ENCODE results near the gene C1orf198.

Gene C1orf198

GRCh38 chr1:230867903-230868735, at the start of gene C1orf198:
Gene C1orf198 (minus strand): TSS chr1:230868521. CDS start chr1:230868512, 9 bp downstream.
- Mint-ChIP-seq H3K27ac (no peak within 1 kb of the TSS), H3K4me1 (peaks cover 19% of the 10 kb centered on the region), H3K4me3 (peak within 1 kb of the TSS; percentile 80), H3K36me3 (no peaks in the 10 kb centered on the region), H3K9me3 (no peaks in the 10 kb centered on the region), H3K27me3 (peaks cover 59% of the 10 kb centered on the region)
- CTCF ChIA-PET: no interaction called here
- DNase-seq: peak; percentile 81

GRCh38 chr1:230917284-230918135, 49.2 kb upstream of the C1orf198 start:
- peak overlapping the region; percentile 35 for H3K27ac Mint-ChIP-seq
- no peak overlapping the region for H3K4me3 Mint-ChIP-seq
- peak; percentile 81 for DNase-seq
- H3K36me3 Mint-ChIP-seq: peaks cover 41% of the 10 kb centered on the region
- no peaks in the 10 kb centered on the region for H3K4me1 Mint-ChIP-seq
- CTCF ChIA-PET: interaction anchor here (0.9 to 4.4 kb wide), 6 partner anchors 11 to 293 kb away, joined by 3 to 15 read pairs (median 4); no protein-coding TSS in a partner anchor
- H3K27me3 Mint-ChIP-seq: no peaks in the 10 kb centered on the region
- no peaks in the 10 kb centered on the region for H3K9me3 Mint-ChIP-seq

- Mint-ChIP-seq H3K9me3 (no peaks in the 10 kb centered on the region), H3K4me3 (no peak overlapping the region), H3K36me3 (peaks cover 44% of the 10 kb centered on the region), H3K4me1 (no peaks in the 10 kb centered on the region), H3K27me3 (no peaks in the 10 kb centered on the region), H3K27ac (peak overlapping the region; percentile 35)
- no peak for DNase-seq
- CTCF ChIA-PET: interaction anchor here (0.7 to 4.4 kb wide), 9 partner anchors 10 to 294 kb away, joined by 3 to 15 read pairs (median 4); no protein-coding TSS in a partner anchor
Measured at GRCh38 chr1:230916587-230917283, 48.4 kb upstream of the C1orf198 start.

- CTCF ChIA-PET: interaction anchor here (4.4 kb wide), 1 partner anchor 176 kb away, joined by 15 read pairs; no protein-coding TSS in a partner anchor
- no peak for DNase-seq
- Mint-ChIP-seq H3K4me3 (no peak overlapping the region), H3K27me3 (no peaks in the 10 kb centered on the region), H3K27ac (no peak overlapping the region), H3K9me3 (no peaks in the 10 kb centered on the region), H3K36me3 (peaks cover 49% of the 10 kb centered on the region), H3K4me1 (no peaks in the 10 kb centered on the region)
Measured at GRCh38 chr1:230915078-230915477, 46.8 kb upstream of the C1orf198 start.

GRCh38 chr1:230913496-230913895, 45.2 kb upstream of the C1orf198 start:
- CTCF ChIA-PET: interaction anchor here (0.6 to 1.4 kb wide), 2 partner anchors 152 to 298 kb away, joined by 3 to 5 read pairs; no protein-coding TSS in a partner anchor
- Mint-ChIP-seq H3K4me3 (no peak overlapping the region), H3K27me3 (no peaks in the 10 kb centered on the region), H3K9me3 (no peaks in the 10 kb centered on the region), H3K36me3 (peaks cover 52% of the 10 kb centered on the region), H3K4me1 (no peaks in the 10 kb centered on the region), H3K27ac (no peak overlapping the region)
- no peak for DNase-seq

- peaks cover 3% of the 10 kb centered on the region for H3K4me1 Mint-ChIP-seq
- peaks cover 59% of the 10 kb centered on the region for H3K36me3 Mint-ChIP-seq
- no peak overlapping the region for H3K4me3 Mint-ChIP-seq
- CTCF ChIA-PET: no interaction called here
- DNase-seq: no peak
- H3K27me3 Mint-ChIP-seq: no peaks in the 10 kb centered on the region
- H3K9me3 Mint-ChIP-seq: no peaks in the 10 kb centered on the region
- H3K27ac Mint-ChIP-seq: no peak overlapping the region
Measured at GRCh38 chr1:230910755-230911117, 42.4 kb upstream of the C1orf198 start.

GRCh38 chr1:230909974-230910754, 41.8 kb upstream of the C1orf198 start:
- Mint-ChIP-seq H3K4me1 (peaks cover 3% of the 10 kb centered on the region), H3K27me3 (no peaks in the 10 kb centered on the region), H3K27ac (no peak overlapping the region), H3K4me3 (no peak overlapping the region), H3K36me3 (peaks cover 61% of the 10 kb centered on the region), H3K9me3 (no peaks in the 10 kb centered on the region)
- CTCF ChIA-PET: no interaction called here
- no peak for DNase-seq

GRCh38 chr1:230907472-230908205, 39.3 kb upstream of the C1orf198 start:
- peaks cover 3% of the 10 kb centered on the region for H3K4me1 Mint-ChIP-seq

GRCh38 chr1:230906226-230906625, 37.9 kb upstream of the C1orf198 start:
- peaks cover 48% of the 10 kb centered on the region for H3K36me3 Mint-ChIP-seq
- CTCF ChIA-PET: interaction anchor here (1.5 kb wide), 1 partner anchor 10 kb away, joined by 10 read pairs; no protein-coding TSS in a partner anchor
- H3K27me3 Mint-ChIP-seq: no peaks in the 10 kb centered on the region
- H3K9me3 Mint-ChIP-seq: no peaks in the 10 kb centered on the region
- DNase-seq: no peak
- peaks cover 3% of the 10 kb centered on the region for H3K4me1 Mint-ChIP-seq
- H3K4me3 Mint-ChIP-seq: no peak overlapping the region
- H3K27ac Mint-ChIP-seq: no peak overlapping the region

More at GRCh38 chr1:230907472-230908205, 39.3 kb upstream of the C1orf198 start:
- Mint-ChIP-seq H3K27ac (no peak overlapping the region), H3K9me3 (no peaks in the 10 kb centered on the region), H3K4me3 (no peak overlapping the region), H3K27me3 (no peaks in the 10 kb centered on the region), H3K36me3 (peaks cover 58% of the 10 kb centered on the region)
- CTCF ChIA-PET: no interaction called here
- DNase-seq: no peak

GRCh38 chr1:230905733-230906132, 37.4 kb upstream of the C1orf198 start:
- H3K27ac Mint-ChIP-seq: no peak overlapping the region
- no peak overlapping the region for H3K4me3 Mint-ChIP-seq
- H3K27me3 Mint-ChIP-seq: no peaks in the 10 kb centered on the region
- CTCF ChIA-PET: interaction anchor here (1.5 kb wide), 1 partner anchor 11 kb away, joined by 10 read pairs; no protein-coding TSS in a partner anchor
- no peak for DNase-seq
- H3K36me3 Mint-ChIP-seq: peaks cover 46% of the 10 kb centered on the region
- no peaks in the 10 kb centered on the region for H3K9me3 Mint-ChIP-seq
- peaks cover 3% of the 10 kb centered on the region for H3K4me1 Mint-ChIP-seq

- no peaks in the 10 kb centered on the region for H3K27me3 Mint-ChIP-seq
- H3K4me3 Mint-ChIP-seq: no peak overlapping the region
- H3K4me1 Mint-ChIP-seq: peaks cover 3% of the 10 kb centered on the region
- H3K36me3 Mint-ChIP-seq: peaks cover 26% of the 10 kb centered on the region
- H3K9me3 Mint-ChIP-seq: no peaks in the 10 kb centered on the region
- CTCF ChIA-PET: no interaction called here
- H3K27ac Mint-ChIP-seq: no peak overlapping the region
- no peak for DNase-seq
Measured at GRCh38 chr1:230902349-230902923, 34.1 kb upstream of the C1orf198 start.

GRCh38 chr1:230901671-230902070, 33.4 kb upstream of the C1orf198 start:
- DNase-seq: no peak
- CTCF ChIA-PET: no interaction called here
- Mint-ChIP-seq H3K9me3 (no peaks in the 10 kb centered on the region), H3K4me1 (peaks cover 3% of the 10 kb centered on the region), H3K36me3 (peaks cover 21% of the 10 kb centered on the region), H3K27ac (no peak overlapping the region), H3K4me3 (no peak overlapping the region), H3K27me3 (no peaks in the 10 kb centered on the region)

Data from activated naive CD4-positive, alpha-beta T cell treated with anti-CD3 and anti-CD28 coated beads, Interleukin-2, amount 10 ng/mL, durations not matched to agents 7 days and 5 days (primary cell).